ENCODE results near the gene GSTCD. TPM values are rescaled to one million over a fixed set of nuclear protein-coding genes. Genes with fewer than 3 reads are reported as not detected.

Gene GSTCD
- polyA plus RNA-seq, 1 experiment: 4.6 TPM

GRCh38 chr4:105741548-105741947, 33.0 kb downstream of the GSTCD start:
- ChIA-PET CTCF (no interaction called here), POLR2A (no interaction called here)
- TF ChIP-seq, protein P1, sequence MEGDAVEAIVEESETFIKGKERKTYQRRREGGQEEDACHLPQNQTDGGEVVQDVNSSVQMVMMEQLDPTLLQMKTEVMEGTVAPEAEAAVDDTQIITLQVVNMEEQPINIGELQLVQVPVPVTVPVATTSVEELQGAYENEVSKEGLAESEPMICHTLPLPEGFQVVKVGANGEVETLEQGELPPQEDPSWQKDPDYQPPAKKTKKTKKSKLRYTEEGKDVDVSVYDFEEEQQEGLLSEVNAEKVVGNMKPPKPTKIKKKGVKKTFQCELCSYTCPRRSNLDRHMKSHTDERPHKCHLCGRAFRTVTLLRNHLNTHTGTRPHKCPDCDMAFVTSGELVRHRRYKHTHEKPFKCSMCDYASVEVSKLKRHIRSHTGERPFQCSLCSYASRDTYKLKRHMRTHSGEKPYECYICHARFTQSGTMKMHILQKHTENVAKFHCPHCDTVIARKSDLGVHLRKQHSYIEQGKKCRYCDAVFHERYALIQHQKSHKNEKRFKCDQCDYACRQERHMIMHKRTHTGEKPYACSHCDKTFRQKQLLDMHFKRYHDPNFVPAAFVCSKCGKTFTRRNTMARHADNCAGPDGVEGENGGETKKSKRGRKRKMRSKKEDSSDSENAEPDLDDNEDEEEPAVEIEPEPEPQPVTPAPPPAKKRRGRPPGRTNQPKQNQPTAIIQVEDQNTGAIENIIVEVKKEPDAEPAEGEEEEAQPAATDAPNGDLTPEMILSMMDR (IDR thresholded peaks at IDR 0.05; ENCODE audit: insufficient read depth, low read depth, low read length): no peak
- no peaks in the 10 kb centered on the region for H3K27me3 ChIP-seq (ENCODE audit: control insufficient read depth, insufficient read depth, low read length)
- H3K36me3 ChIP-seq (ENCODE audit: control insufficient read depth, insufficient read depth, low read length): no peaks in the 10 kb centered on the region
- DNase-seq (ENCODE audit: low read depth): no peak
- H3K4me3 ChIP-seq (ENCODE audit: low read depth, low read length): no peak overlapping the region

GRCh38 chr4:105748222-105748621, 39.6 kb downstream of the GSTCD start:
- Histone ChIP-seq H3K4me3 (ENCODE audit: low read depth, low read length) (no peak overlapping the region), H3K27me3 (ENCODE audit: control insufficient read depth, insufficient read depth, low read length) (no peaks in the 10 kb centered on the region), H3K36me3 (ENCODE audit: control insufficient read depth, insufficient read depth, low read length) (no peaks in the 10 kb centered on the region)
- ChIA-PET CTCF (interaction anchor here (0.6 kb wide), 1 partner anchor 83 kb away, joined by 3 read pairs; no protein-coding TSS in a partner anchor), POLR2A (no interaction called here)
- TF ChIP-seq, protein P1 (IDR thresholded peaks at IDR 0.05; ENCODE audit: insufficient read depth, low read depth, low read length): no peak
- DNase-seq (ENCODE audit: low read depth): no peak

- no peak for DNase-seq (ENCODE audit: low read depth)
- no peak overlapping the region for H3K4me3 ChIP-seq (ENCODE audit: low read depth, low read length)
- TF ChIP-seq, protein P1 (IDR thresholded peaks at IDR 0.05; ENCODE audit: insufficient read depth, low read depth, low read length): no peak
- ChIA-PET POLR2A (no interaction called here), CTCF (interaction anchor here (0.6 kb wide), 1 partner anchor 35 kb away, joined by 3 read pairs; no protein-coding TSS in a partner anchor)
- H3K27me3 ChIP-seq (ENCODE audit: control insufficient read depth, insufficient read depth, low read length): no peaks in the 10 kb centered on the region
- H3K36me3 ChIP-seq (ENCODE audit: control insufficient read depth, insufficient read depth, low read length): no peaks in the 10 kb centered on the region
Observed at GRCh38 chr4:105751718-105752299, 43.2 kb downstream of the GSTCD start.

DNA sequence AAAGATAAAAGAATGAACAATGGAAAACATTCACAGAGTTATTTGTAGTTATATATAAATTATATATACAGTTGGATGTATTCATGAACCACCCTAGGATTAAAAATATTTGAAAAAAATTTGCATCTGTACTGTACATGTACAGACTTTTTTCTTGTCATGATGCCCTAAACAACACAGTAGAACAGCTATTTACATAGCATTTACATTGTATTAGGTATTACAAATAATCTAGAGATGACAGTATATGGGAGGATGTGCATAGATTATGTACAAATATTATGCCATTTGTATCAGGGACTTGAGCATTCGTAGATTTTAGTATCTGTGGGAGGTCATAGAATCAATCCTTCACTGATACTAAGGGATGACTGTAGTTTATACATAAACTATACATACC, 44.8 kb downstream of the GSTCD start:
- TF ChIP-seq, protein P1 (IDR thresholded peaks at IDR 0.05; ENCODE audit: insufficient read depth, low read depth, low read length): no peak
- Histone ChIP-seq H3K36me3 (ENCODE audit: control insufficient read depth, insufficient read depth, low read length) (no peaks in the 10 kb centered on the region), H3K4me3 (ENCODE audit: low read depth, low read length) (no peak overlapping the region), H3K27me3 (ENCODE audit: control insufficient read depth, insufficient read depth, low read length) (no peaks in the 10 kb centered on the region)
- CTCF ChIA-PET: interaction anchor here (0.6 kb wide), 1 partner anchor 234 kb away, joined by 3 read pairs; no protein-coding TSS in a partner anchor
- no peak for DNase-seq (ENCODE audit: low read depth)
- POLR2A ChIA-PET: no interaction called here

- H3K4me3 ChIP-seq (ENCODE audit: low read depth, low read length): no peak overlapping the region
- TF ChIP-seq, protein P1 (IDR thresholded peaks at IDR 0.05; ENCODE audit: insufficient read depth, low read depth, low read length): no peak
- POLR2A ChIA-PET: no interaction called here
- no peak for DNase-seq (ENCODE audit: low read depth)
- CTCF ChIA-PET: no interaction called here
- H3K36me3 ChIP-seq (ENCODE audit: control insufficient read depth, insufficient read depth, low read length): no peaks in the 10 kb centered on the region
- no peaks in the 10 kb centered on the region for H3K27me3 ChIP-seq (ENCODE audit: control insufficient read depth, insufficient read depth, low read length)
Observed at GRCh38 chr4:105755375-105755774, 46.8 kb downstream of the GSTCD start.

Data from BJ (cell line).